Activated naive CD4-positive, alpha-beta T cell (primary cell): ENCODE data around the gene LMBR1.
"Not testable (repeated sequence)": the region's sequence is repeated elsewhere in the genome, so short reads cannot be mapped to it uniquely, and the experiment has no call there.

Experiments
- DNase-seq, 4 experiments: peaks; one replicate each; lab custom pipeline; 2025; lab: John Stamatoyannopoulos, UW

The LMBR1 gene

DNA sequence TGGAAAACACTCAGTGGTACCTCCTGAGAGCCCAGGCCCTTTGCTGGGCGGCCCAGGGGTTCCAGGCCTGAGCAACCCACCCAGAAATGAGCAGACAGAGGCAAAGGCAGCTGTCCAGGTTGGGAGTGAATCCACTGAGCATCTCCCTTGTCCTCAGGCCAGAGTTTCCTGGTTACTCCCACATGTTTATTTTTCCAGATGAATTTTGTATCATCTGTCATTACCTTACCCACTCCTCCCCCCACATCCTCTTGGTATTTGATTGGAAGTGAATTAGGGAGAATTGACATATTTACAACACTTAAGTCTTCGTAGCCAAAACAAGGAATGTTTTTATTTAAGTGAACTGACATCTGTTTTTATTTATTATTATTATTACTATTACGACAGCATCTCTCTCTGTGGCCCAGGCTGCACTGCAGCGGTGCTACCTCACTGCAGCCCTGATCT is 13.2 kb upstream of the LMBR1 start:
- no peak for DNase-seq

DNA sequence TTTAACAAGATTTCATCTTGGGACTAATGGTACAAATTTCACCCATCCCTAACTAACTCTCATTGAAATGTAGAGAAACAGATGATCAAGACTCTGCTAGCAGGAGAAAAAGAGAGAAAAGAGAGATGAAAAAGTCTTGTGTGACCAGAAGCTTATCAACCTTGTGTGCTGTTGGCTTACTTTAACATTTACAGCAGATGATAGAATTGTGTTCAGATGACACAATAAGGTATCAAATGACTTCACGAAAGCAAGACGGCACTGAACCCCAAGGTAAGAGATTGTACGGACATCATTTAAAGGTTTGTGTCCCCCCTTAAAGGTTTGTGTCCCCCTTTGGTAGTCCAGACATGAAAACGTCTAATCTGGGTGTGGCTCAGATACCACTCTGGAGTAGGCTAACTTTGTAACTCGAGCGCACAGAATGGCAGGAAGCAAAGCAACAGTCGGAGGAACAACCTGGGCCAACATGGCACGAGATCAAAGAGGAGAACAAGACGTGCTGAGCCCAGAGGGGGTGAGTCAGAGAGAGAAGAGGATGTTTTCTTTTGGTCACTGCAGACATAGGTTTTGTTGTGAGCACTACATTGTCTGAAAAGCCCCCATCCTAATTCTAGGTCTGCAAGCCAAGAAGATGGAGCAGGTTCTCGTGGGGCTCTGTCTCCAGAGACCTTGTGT is 10.4 kb upstream of the LMBR1 start:
- DNase-seq = peak in 1 of 4 experiments; percentile 23

DNA sequence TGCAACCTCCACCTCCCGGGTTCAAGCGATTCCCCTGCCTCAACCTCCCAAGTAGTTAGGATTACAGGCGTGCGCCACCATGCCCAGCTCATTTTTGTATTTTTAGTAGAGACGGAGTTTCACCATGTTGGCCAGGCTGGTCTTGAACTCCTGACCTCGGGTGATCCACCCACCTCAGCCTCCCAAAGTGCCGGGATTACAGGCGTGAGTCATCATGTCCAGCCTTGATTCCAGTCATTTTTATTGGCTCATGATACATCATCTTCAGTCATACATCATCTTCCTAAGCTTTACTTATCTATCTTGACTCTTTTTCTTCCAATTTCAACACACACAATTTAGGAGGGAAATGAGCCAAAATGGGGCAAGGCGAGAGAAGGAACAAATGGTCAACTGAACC is 7.1 kb upstream of the LMBR1 start:
- not testable (repeated sequence) for DNase-seq

DNA sequence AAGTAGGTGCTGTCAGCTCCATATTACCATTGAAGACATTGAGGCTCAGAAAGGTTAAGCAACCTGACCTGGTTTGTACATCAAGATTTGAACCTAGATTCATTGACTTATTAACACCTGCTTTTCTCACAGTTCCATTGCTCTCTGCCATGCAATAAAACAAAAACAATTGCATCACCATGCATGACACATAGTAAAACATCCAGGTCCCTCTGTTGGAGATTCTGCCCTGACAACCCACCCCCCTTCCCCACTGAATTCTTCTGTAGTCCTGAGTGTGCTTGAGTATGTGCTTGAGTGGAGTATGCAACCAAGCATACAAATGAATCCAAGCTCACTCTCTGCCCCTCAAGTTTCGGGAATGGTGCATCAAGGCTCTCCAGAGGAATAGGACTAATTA is 6.0 kb upstream of the LMBR1 start:
- no peak for DNase-seq

DNA sequence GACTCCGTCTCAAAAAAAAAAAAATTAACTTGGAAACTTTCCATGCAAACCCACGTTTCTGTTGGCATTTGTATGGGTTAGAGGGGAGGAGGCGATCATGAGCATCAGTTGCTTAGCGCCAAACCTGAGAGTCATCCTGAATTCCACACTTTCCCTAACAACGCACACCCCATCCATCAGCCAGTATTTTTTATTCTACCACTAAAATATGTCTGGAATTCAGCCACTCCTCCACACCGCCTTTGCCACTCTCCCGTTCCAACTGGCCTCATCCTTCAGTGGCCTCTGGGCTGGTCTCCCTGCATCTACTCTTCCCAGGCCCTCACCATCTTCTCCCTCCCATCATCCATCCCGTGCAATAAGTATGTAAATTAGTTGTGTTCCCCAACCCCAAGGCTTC is 4.7 kb upstream of the LMBR1 start:
- DNase-seq = no peak

DNA sequence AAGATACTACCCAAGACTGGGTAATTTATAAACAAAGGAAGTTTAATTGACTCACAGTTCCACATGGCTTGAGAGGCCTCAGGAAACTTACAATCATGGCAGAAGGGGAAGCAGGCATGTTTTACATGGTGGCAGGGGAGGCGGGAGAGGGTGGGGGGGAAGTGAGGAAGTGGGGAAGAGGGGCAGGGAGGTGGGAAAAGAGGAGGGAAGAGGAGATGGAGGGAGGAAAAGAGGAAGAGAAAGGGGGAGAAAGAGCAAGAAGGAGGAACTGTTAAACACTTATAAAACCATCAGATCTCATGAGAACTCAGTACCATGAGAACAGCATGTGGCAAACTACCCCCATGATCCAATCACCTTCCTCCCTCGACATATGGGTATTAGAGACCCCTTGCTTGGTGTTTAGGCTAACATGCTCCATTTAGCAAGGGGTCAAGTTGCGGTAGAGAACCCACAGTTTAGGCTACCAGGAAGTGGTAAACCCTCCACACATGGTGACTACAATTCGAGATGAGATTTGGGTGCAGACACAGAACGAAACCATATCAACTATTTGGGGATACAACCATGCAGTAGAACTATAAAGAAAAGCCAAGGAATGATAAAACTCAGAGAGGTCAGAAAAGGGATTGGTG is 3.5 kb upstream of the LMBR1 start:
- no peak for DNase-seq

DNA sequence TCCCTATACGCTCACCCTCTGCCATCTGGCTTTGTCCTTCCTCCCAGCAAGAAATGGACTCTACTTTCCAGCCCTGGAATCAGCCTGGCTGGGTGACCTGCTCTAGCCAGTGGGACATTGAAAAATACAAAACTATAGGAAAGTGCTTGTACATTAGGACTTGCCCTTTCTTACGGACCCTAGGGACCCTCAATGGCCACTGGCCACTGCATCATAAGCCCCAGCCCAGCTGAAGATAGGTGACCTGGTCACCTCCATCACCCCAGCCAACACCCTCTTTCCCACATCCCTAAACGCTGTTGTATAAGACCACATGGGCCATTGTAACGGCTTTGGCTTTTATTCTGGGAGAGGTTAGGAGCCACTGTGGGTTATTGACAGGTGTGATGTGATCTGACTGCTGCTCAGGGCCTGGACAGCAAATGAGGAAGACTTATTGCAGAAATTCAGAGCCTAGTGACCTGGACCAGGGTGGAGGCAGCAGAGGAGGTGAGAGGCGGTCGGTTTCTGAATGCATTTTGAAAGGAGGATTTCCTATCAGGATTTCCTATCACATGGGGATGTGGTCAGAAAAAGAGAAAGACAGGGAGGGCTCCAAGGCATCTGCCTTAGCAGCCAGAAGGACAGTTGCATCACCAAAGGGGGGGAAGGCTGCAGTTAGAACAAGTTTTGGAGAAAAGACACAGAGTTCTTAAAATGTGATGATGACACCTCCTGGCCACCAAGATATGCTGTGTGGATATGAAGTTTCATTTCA is 2.2 kb upstream of the LMBR1 start:
- no peak for DNase-seq

DNA sequence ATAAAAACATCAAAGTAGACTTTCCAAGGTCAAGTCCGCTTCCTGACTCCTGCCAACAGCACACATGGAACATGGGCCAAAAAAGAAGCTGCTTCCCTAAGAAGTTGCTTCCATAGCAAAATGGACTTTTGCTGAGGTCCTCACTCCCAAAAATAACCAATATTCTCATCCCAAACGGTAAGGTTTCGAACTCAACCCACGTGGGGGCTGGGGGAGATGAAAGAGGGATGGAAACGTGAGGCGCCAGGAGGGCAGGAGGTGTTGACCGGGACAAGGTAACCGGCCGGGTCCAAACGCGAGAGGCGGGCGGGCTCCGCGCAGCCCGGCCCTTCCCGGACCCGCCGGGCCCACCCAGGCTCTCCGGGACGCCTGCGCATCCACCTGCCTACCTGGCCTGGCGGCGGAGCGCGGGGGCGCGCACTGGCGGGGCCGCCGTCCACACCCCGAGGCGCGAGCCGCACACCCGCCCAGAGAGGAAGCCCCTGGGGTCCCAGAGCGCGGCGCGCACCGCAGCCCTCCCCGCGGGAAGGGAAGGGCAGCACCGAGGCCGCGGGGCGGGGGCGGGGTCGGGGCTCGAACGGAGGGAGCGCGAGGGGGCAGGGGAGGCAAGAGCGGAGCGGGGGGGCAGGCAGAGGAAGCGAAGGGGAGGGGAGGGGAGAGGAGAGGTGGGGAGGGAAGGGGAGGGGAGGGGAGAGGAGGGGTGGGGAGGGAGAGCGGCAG is 742 bp downstream of the LMBR1 start:
- DNase-seq = peak; percentile 25 to 62 (median 38)

DNA sequence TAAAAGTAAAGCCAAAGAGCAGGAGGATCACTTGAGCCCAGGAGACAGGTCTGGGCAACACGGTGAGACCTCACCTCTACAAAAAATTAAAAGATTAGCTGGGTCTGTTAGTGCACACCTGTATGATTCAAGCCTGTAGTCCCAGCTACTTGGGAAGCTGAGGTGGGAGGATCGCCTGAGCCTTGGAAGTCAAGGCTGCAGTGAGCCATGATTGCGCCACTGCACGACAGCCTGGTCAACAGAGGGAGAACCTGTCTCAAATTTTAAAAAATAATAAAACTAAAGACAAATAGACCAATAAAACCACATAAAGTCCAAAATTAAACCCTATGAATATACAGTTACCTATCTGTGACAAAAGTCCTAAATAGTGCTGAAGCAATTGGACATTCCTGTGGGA is 3.2 kb downstream of the LMBR1 start:
- DNase-seq = no peak

DNA sequence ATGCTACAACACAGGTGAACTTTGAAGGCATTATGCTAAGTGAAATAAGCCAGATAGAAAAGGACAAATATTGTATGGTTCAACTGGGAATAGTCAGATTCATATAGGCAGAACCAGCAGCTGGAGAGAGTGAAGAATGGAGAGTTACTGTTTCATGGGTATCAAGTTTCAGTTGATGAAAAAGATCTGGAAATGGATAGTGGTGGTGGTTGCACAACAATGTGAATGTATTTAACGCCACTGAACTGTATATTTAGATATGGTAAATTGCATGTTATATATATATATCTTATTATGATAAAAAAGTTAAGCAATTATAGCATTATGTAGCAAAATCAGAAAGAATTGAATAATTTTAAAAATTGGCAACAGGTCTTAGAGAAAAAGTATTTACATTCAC is 3.9 kb downstream of the LMBR1 start:
- DNase-seq = no peak

DNA sequence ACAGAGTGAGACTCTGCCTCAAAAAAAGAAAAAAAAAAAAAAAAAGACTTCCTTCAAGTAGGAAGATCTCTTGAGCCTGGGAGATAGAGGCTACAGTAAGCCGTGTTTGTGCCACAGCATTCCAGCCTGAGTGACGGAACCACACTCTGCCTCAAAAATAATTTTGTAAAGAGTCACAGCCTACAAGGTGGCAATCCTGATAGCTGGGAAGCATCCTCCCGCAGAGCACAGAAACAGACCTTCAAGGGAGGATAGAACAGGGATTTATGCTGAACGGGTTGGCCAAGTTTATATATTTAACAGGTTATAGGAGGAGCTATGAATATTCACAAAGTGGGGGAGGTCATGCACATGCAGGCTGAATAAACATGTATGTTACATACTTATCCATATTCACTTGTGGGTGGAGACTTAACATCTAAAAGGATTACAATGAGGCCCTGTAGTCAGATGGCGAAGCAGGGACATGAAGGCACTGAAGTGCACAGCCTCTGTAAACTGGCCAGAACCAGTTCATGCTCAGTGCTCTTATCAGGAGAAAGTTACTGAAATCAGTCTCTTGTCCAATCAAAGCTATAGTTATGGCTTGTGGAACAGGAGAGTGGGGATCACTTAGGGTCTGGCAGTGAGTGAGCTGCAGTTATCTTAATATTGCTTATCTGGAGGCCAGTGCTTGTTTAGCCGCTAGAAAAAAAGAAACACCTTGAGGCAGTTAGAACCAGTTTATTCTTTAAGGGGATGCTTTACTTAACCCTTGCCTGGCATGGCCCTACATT is 6.8 kb downstream of the LMBR1 start:
- DNase-seq = no peak

DNA sequence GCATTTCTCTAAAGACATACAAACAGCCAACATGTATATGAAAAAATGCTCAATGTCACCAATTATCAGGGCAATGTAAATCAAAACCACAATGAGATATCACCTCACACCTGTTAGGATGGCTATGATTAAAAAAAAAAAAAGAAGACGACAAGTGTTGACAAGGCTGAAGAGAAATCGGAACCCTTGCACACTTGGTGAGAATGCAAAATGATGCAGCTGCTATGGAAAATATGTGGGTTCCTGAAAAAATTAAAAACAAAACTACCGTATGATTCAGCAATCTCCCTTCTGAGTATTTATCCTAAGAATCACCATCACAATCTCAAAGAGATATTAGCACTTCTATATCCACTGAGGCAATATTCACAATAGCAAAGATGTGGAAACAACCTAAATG is 11.3 kb downstream of the LMBR1 start:
- no peak for DNase-seq

DNA sequence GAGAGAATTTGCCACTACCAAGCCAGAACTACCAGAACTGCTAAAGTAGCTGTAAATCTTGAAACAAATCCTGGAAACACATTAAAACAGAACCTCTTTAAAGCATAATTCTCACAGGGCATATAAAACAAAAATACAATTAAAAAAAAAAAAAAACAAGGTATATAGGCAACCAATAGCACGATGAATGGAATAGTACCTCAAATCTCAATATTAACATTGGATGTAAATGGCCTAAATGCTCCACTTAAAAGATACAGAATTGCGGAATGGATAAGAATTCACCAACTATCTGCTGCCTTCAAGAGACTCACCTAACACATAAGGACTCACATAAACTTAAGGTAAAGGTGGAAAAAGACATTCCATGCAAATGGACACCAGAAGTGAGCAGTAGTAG is 17.2 kb downstream of the LMBR1 start:
- no peak for DNase-seq

DNA sequence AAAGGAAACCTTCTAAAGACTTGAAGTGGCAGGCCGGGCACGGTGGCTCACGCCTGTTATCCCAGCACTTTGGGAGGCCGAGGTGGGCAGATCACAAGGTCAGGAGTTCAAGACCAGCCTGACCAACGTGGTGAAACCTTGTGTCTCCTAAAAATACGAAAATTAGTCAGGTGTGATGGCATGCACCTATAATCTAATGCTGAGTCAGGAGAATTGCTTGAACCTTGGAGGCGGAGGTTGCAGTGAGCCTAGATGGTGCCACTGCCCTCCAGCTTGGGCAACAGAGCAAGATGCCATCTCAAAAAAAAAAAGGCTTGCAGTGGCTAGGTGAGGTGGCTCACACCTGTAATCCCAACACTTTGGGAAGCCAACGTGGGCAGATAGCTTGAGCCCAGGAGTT is 24.6 kb downstream of the LMBR1 start:
- not testable (repeated sequence) for DNase-seq

DNA sequence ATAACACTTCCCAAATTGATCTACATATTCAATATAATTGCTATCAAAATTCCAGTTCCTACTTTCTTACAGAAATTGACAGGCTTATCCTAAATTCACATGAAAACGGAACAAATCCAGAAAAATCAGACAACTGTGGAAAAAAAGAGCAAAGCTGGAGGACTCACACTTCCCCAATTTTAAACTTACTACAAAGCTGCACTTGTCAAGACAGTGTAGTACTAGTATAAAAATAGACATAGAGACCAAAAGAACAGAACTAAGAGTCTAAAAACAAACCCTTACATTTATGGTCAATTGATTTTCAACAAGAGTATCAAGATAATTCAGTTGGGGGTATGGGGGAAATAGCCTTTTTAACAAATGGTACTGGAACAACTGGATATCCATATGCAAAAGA is 27.5 kb downstream of the LMBR1 start:
- DNase-seq = no peak

DNA sequence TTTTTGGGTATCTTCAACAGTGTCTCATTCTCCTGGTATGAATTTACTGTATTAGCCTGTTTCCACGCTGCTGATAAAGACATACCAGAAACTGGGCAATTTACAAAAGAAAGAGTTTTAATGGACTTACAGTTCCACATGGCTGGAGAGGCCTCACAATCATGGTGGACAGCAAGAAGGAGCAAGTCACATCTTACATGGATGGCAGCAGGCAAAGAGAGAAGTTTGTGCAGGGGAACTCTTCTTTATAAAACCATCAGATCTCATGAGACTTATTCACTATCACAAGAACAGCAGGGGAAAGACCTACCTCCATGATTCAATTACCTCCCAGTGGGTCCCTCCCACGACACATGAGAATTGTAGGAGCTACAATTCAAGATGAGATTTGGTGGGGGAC is 31.0 kb downstream of the LMBR1 start:
- DNase-seq = not testable (repeated sequence)

DNA sequence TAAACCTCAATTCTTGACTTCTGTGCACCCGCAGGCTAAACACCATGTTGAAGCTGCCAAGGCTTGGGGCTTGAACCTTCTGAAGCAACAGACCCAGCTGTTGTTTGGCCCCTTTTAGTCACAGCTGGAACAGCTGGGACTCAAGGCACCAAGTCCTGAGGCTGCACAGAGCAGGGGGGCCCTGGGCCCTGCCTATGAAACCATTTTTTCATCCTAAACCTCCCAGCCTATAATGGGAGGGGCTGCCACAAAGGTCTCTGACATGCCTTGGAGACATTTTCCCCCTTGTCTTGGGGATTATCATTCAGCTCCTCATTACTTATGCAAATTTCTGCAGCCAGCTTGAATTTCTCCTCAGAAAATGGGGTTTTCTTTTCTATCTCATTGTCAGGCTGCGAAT is 31.8 kb downstream of the LMBR1 start:
- DNase-seq = no peak

DNA sequence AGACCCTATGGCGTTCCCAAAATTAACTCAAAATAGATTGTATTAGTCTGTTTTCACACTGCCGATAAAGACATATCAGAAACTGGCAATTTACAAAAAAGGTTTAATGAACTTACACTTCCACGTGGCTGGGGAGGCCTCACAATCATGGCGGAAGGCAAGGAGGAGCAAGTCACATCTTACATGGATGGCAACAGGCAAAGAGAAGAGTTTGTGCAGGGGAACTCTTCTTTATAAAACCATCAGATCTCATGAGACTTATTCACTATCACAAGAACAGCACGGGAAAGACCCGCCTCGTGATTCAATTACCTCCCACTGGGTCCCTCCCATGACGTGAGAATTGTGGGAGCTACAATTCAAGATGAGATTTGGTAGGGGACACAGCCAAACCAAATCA is 32.9 kb downstream of the LMBR1 start:
- not testable (repeated sequence) for DNase-seq

DNA sequence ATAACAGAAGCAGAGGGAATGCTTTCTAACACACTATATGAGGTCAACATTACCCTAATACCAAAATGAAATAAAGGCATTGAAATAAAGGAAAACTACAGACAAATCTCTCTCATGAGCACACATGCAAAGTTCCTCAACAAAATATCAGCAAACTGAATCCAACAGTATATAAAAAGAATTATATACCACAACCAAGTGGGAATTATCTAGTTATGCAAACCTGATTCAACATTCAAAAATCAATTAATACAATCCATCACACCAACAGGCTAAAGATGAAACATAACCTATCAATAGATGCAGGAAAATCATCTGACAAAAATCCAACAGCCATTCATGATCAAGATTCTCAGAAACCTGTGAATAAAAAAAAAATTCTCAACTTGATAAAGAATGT is 34.5 kb downstream of the LMBR1 start:
- DNase-seq = no peak

DNA sequence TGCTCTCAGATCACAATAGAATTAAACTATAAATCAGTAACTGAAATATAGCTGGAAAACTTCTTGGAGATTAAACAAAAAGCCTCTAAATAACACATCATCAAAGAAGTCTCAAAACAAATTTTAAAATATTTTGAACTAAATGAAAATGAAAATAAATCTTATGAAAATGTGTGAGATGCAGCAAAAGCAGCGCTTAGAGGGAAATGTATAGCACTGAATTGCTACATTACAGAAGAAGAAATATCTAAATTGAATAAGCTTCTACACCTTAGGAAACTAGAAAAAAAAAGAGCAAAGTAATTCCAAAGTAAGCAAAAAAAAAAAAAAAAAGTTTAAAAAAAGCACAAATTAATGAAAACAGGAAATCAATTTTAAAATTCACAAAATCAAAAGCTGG is 35.2 kb downstream of the LMBR1 start:
- DNase-seq = no peak

DNA sequence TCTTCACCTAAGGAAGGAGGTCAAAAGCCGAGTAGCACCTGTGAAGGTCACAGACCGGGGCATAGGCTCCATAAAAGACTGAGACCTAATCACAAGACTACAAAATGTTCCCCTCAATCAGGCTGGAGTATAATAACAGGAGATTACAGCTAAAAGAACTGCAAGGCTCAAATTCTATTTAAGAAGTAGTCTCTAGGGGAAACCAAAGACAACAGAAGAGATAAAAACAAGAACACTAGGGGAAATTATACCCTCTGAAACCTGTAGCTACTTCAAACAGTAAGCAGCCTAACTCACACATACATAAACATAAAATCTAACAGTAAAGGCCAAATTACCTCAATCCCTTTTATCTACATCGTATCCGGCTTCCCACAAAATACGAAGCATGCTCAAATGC is 38.3 kb downstream of the LMBR1 start:
- DNase-seq = no peak

DNA sequence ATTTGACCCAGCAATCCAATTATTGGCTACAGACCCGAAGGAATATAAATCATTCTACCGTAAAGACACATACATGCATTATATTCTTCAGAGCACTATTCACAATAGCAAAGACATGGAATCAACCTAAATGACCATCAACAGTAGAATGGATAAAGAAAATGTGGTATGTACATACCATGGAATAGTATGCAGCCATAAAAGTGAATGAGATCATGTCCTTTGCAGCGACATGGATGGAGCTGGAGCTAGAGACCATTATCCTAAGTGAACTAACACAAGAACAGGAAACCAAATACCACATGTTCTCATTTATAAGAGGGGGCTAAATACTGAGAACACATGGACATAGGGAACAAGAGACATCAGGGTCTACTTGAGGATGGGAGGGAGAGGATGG is 44.0 kb downstream of the LMBR1 start:
- DNase-seq = no peak
